ENCODE results near the gene CACNA1G.

DNA sequence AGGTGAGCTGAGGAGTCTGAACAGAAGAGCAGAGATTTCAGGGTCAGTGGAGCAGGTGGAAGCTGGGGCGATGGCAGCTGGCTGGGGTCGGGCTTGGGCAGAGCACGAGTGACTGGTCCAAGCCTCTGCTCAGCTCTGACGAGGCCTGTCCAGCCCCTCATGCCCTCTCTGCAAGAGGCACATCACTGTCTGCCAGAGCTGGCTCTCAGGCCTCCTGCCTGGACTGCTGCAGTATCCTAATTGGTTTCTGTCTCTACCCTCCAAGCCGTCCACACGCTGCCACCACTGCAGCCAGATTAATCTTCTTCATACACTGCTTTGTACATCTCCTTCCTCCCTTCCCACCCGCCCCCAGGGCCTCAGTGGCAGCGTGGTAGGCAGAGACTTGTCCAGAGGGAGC is 25.4 kb downstream of the CACNA1G start:
- TF ChIP-seq, protein P1, sequence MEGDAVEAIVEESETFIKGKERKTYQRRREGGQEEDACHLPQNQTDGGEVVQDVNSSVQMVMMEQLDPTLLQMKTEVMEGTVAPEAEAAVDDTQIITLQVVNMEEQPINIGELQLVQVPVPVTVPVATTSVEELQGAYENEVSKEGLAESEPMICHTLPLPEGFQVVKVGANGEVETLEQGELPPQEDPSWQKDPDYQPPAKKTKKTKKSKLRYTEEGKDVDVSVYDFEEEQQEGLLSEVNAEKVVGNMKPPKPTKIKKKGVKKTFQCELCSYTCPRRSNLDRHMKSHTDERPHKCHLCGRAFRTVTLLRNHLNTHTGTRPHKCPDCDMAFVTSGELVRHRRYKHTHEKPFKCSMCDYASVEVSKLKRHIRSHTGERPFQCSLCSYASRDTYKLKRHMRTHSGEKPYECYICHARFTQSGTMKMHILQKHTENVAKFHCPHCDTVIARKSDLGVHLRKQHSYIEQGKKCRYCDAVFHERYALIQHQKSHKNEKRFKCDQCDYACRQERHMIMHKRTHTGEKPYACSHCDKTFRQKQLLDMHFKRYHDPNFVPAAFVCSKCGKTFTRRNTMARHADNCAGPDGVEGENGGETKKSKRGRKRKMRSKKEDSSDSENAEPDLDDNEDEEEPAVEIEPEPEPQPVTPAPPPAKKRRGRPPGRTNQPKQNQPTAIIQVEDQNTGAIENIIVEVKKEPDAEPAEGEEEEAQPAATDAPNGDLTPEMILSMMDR (IDR thresholded peaks at IDR 0.05; ENCODE audit: low read depth, low read length, missing input control) = no peak
- TF ChIP-seq EGR1 (IDR thresholded peaks at IDR 0.05; ENCODE audit: low read depth in 2 of 2) = no peak
- TF ChIP-seq, protein P2, sequence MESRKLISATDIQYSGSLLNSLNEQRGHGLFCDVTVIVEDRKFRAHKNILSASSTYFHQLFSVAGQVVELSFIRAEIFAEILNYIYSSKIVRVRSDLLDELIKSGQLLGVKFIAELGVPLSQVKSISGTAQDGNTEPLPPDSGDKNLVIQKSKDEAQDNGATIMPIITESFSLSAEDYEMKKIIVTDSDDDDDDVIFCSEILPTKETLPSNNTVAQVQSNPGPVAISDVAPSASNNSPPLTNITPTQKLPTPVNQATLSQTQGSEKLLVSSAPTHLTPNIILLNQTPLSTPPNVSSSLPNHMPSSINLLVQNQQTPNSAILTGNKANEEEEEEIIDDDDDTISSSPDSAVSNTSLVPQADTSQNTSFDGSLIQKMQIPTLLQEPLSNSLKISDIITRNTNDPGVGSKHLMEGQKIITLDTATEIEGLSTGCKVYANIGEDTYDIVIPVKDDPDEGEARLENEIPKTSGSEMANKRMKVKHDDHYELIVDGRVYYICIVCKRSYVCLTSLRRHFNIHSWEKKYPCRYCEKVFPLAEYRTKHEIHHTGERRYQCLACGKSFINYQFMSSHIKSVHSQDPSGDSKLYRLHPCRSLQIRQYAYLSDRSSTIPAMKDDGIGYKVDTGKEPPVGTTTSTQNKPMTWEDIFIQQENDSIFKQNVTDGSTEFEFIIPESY (IDR thresholded peaks at IDR 0.05) = no peak

Measured in liver (tissue), 3 donors.